Colonic mucosa (tissue), 4 donors: ENCODE results near the gene RNF214. TPM values are rescaled to one million over a fixed set of nuclear protein-coding genes. Genes with fewer than 3 reads are reported as not detected.
"Not testable (repeated sequence)": the region's sequence is repeated elsewhere in the genome, so short reads cannot be mapped to it uniquely, and the experiment has no call there.

Source experiments
- DNase-seq: peaks from one replicate; pipeline ENCODE4 v3.0.0-alpha.2; 2020
- H3K27ac ChIP-seq: fragments of 200-600 bp; one replicate; pipeline ENCODE4 v1.8.0; 2021
- H3K27me3 ChIP-seq: fragments of 200-600 bp; one replicate; pipeline ENCODE4 v1.8.0; 2021
- H3K36me3 ChIP-seq: fragments of 200-600 bp; one replicate; pipeline ENCODE4 v1.8.0; 2021
- H3K4me1 ChIP-seq: fragments of 200-600 bp; one replicate; pipeline ENCODE4 v1.8.0; 2021; ENCODE audit warnings: mild to moderate bottlenecking
- H3K4me3 ChIP-seq: fragments of 200-600 bp; one replicate; pipeline ENCODE4 v1.8.0; 2021
- H3K9ac ChIP-seq, 2 donors: one replicate each; pipeline ENCODE4 v1.7.0; 2013; ENCODE audit warnings: control low read depth in 2 of 2, low read depth in 2 of 2, low read length in 2 of 2
- H3K9me3 ChIP-seq: fragments of 200-600 bp; one replicate; pipeline ENCODE4 v1.8.0; 2021
- CTCF ChIP-seq: fragments of 200-600 bp; IDR thresholded peaks from one replicate; pipeline ENCODE4 v1.8.0; 2022; ENCODE audit warnings: antibody characterized with exemption, mild to moderate bottlenecking
- intact Hi-C: fragments of 100-400 bp; cut with DNase I; formaldehyde crosslinking; loops from one replicate; pipeline ENCODE4 v1.14.1; 2022
- total RNA-seq, 2 donors: library from RNA; stranded (reverse); fragmentation: NEBNext Ultra II Directional in 1 of 2; extraction: Animal tissue kit (Norgen Biotek cat#: 25700) in 1 of 2; gene quantifications; one replicate each; pipeline ENCODE4 v1.2.1, GENCODE V29; 2021
- donor health status: healthy.
- donor health status: DM: no; HTN: no; CAD: no.
- donor health status: DM: no; HTN: no; CAD: no.

RNF214 gene
- total RNA-seq, 2 donors from 2014 or later: 20.0 to 20.3 TPM

GRCh38 chr11:117202386-117203068 is 29.9 kb upstream of the RNF214 start:
- H3K4me1 ChIP-seq: peaks cover 8% of the 10 kb centered on the region
- H3K9me3 ChIP-seq: no peaks in the 10 kb centered on the region
- no peaks in the 10 kb centered on the region for H3K36me3 ChIP-seq
- no peak for DNase-seq
- peak overlapping the region in 1 of 2 donors; percentile 46 for H3K9ac ChIP-seq
- H3K27me3 ChIP-seq: no peaks in the 10 kb centered on the region
- no peak for TF ChIP-seq CTCF
- peak overlapping the region; percentile 33 for H3K4me3 ChIP-seq
- H3K27ac ChIP-seq: peak overlapping the region; percentile 71
- intact Hi-C loops: no loop called here

- H3K4me3 ChIP-seq: peak overlapping the region; percentile 1
- no peaks in the 10 kb centered on the region for H3K36me3 ChIP-seq
- no peaks in the 10 kb centered on the region for H3K9me3 ChIP-seq
- peaks cover 7% of the 10 kb centered on the region for H3K4me1 ChIP-seq
- no peak overlapping the region for H3K27ac ChIP-seq
- H3K9ac ChIP-seq: peak overlapping the region in 1 of 2 donors; percentile 46
- H3K27me3 ChIP-seq: no peaks in the 10 kb centered on the region
- no peak for DNase-seq
- TF ChIP-seq CTCF: no peak
- intact Hi-C loops: no loop called here
Observed at GRCh38 chr11:117203069-117203407, 29.4 kb upstream of the RNF214 start.

GRCh38 chr11:117204283-117205080 is 28.0 kb upstream of the RNF214 start:
- Histone ChIP-seq H3K27ac (no peak overlapping the region), H3K4me1 (no peaks in the 10 kb centered on the region), H3K4me3 (no peak overlapping the region), H3K36me3 (no peaks in the 10 kb centered on the region), H3K9ac (no peak overlapping the region), H3K27me3 (no peaks in the 10 kb centered on the region), H3K9me3 (no peaks in the 10 kb centered on the region)
- DNase-seq: no peak
- intact Hi-C loops: no loop called here
- TF ChIP-seq CTCF: no peak

- no peak overlapping the region for H3K27ac ChIP-seq
- H3K36me3 ChIP-seq: no peaks in the 10 kb centered on the region
- H3K9me3 ChIP-seq: no peaks in the 10 kb centered on the region
- DNase-seq: no peak
- no peak overlapping the region for H3K4me3 ChIP-seq
- H3K4me1 ChIP-seq: no peaks in the 10 kb centered on the region
- intact Hi-C loops: no loop called here
- H3K27me3 ChIP-seq: no peaks in the 10 kb centered on the region
- TF ChIP-seq CTCF: no peak
- H3K9ac ChIP-seq: no peak overlapping the region
Observed at GRCh38 chr11:117205211-117205818, 27.2 kb upstream of the RNF214 start.

- H3K27ac ChIP-seq, H3K9ac ChIP-seq, H3K4me3 ChIP-seq, H3K27me3 ChIP-seq, H3K9me3 ChIP-seq, H3K36me3 ChIP-seq, DNase-seq, intact Hi-C loops, H3K4me1 ChIP-seq: not testable (repeated sequence)
Observed at GRCh38 chr11:117206111-117206510, 26.4 kb upstream of the RNF214 start.

GRCh38 chr11:117206859-117207258 is 25.6 kb upstream of the RNF214 start:
- H3K9me3 ChIP-seq, DNase-seq, H3K36me3 ChIP-seq, H3K27ac ChIP-seq, H3K4me1 ChIP-seq, H3K27me3 ChIP-seq, H3K9ac ChIP-seq, intact Hi-C loops, H3K4me3 ChIP-seq: not testable (repeated sequence)

GRCh38 chr11:117207481-117207880 is 25.0 kb upstream of the RNF214 start:
- DNase-seq, H3K27ac ChIP-seq, H3K27me3 ChIP-seq, intact Hi-C loops, H3K9ac ChIP-seq, H3K9me3 ChIP-seq, H3K4me1 ChIP-seq, H3K36me3 ChIP-seq, H3K4me3 ChIP-seq: not testable (repeated sequence)

- H3K4me1 ChIP-seq, H3K4me3 ChIP-seq, H3K27ac ChIP-seq, H3K9ac ChIP-seq, H3K9me3 ChIP-seq, DNase-seq, H3K27me3 ChIP-seq, H3K36me3 ChIP-seq, intact Hi-C loops: not testable (repeated sequence)
Observed at GRCh38 chr11:117208710-117209109, 23.8 kb upstream of the RNF214 start.

GRCh38 chr11:117209351-117210125 is 22.9 kb upstream of the RNF214 start:
- H3K4me1 ChIP-seq, H3K4me3 ChIP-seq, intact Hi-C loops, DNase-seq, H3K9me3 ChIP-seq, H3K9ac ChIP-seq, H3K27ac ChIP-seq, H3K36me3 ChIP-seq, H3K27me3 ChIP-seq: not testable (repeated sequence)
